Activated naive CD4-positive, alpha-beta T cell treated with anti-CD3 and anti-CD28 coated beads for 36 hours (primary cell): ENCODE measurements around the gene MAT1A. TPM values are rescaled to one million over a fixed set of nuclear protein-coding genes. Genes with fewer than 3 reads are reported as not detected.
"Not testable (repeated sequence)": the region's sequence is repeated elsewhere in the genome, so short reads cannot be mapped to it uniquely, and the experiment has no call there.

Experiments
- CTCF ChIA-PET: fragments of 350-600 bp; sonication (Branson Sonifier 250); formaldehyde crosslinking; loops from one replicate; lab custom pipeline; 2021; ENCODE audit warnings: antibody characterized with exemption; lab: Charles Lee
- DNase-seq: peaks from one replicate; pipeline ENCODE4 v3.0.0-alpha.2; 2020
- H3K27ac Mint-ChIP-seq: one replicate; pipeline ENCODE4 v1.8.0; 2021; ENCODE audit warnings: mild to moderate bottlenecking, mixed read lengths
- H3K27me3 Mint-ChIP-seq: one replicate; pipeline ENCODE4 v1.8.0; 2021; ENCODE audit warnings: low read depth, mixed read lengths
- H3K36me3 Mint-ChIP-seq: one replicate; pipeline ENCODE4 v1.8.0; 2021; ENCODE audit warnings: low read depth, mixed read lengths
- H3K4me1 Mint-ChIP-seq: one replicate; pipeline ENCODE4 v1.8.0; 2021; ENCODE audit warnings: low read depth, mixed read lengths
- H3K4me3 Mint-ChIP-seq: one replicate; pipeline ENCODE4 v1.8.0; 2021; ENCODE audit warnings: mild to moderate bottlenecking, moderate library complexity, mixed read lengths
- H3K9me3 Mint-ChIP-seq: one replicate; pipeline ENCODE4 v1.8.0; 2021; ENCODE audit warnings: mixed read lengths
- intact Hi-C: fragments of 100-400 bp; cut with micrococcal nuclease; formaldehyde crosslinking; loops from one replicate; pipeline ENCODE4 v1.15.1; 2023
- total RNA-seq, 2 experiments: library from RNA; stranded (reverse); gene quantifications; one replicate each; pipeline ENCODE4 v1.2.3, GENCODE V29; 2021

The MAT1A gene
- total RNA-seq, 2 experiments from 2014 or later, result not detected

DNA sequence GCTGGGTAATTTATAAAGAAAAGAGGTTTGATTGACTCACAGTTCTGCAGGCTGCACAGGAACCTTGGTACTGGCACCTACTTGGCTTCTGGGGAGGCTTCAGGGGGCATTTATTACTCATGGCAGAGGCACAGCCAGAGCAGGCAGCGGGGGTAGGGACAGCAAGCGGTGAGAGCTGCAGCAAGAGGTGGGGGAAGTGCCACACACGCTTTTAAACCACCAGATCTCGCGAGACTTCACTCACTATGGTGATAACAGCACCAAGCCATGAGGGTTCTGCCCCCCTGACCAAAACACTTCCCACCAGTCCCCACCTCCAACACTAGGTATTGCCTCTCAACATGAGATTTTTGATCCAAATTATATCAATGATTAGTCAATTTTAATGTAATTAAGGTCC lies 24.1 kb upstream of the MAT1A start:
- Mint-ChIP-seq H3K4me1 (no peaks in the 10 kb centered on the region), H3K9me3 (no peaks in the 10 kb centered on the region), H3K4me3 (no peak overlapping the region), H3K27me3 (no peaks in the 10 kb centered on the region), H3K36me3 (no peaks in the 10 kb centered on the region), H3K27ac (no peak overlapping the region)
- intact Hi-C loops, result no loop called here
- CTCF ChIA-PET, result no interaction called here
- DNase-seq, result no peak

- DNase-seq, H3K36me3 Mint-ChIP-seq, H3K4me3 Mint-ChIP-seq, H3K27ac Mint-ChIP-seq, H3K27me3 Mint-ChIP-seq, H3K4me1 Mint-ChIP-seq, CTCF ChIA-PET, intact Hi-C loops: not testable (repeated sequence)
- peaks cover 17% of the 10 kb centered on the region for H3K9me3 Mint-ChIP-seq
Measured at GRCh38 chr10:80305989-80306388, 16.5 kb upstream of the MAT1A start.

DNA sequence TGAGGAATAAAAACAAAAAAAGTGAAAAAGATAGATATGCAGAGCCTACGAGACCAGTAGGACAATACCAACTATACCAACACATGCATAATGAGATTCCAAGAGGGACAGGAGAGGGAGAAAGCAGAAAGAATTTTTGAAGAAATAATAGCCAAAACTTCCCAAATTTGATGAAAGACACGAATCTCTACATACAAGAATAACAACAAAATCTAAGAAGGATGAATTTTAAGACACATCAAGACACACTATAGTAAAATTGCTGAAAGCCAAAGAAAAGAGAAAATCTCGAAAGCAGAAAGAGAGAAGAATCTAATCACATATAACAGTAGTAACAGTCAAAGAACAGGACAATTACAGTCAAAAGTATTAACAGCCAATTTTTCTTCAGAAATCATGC lies 7.5 kb upstream of the MAT1A start:
- CTCF ChIA-PET, result no interaction called here
- DNase-seq, result no peak
- intact Hi-C loops, result no loop called here
- Mint-ChIP-seq H3K4me3 (no peak overlapping the region), H3K4me1 (no peaks in the 10 kb centered on the region), H3K36me3 (peaks cover 2% of the 10 kb centered on the region), H3K27ac (no peak overlapping the region), H3K9me3 (peaks cover 18% of the 10 kb centered on the region), H3K27me3 (peaks cover 9% of the 10 kb centered on the region)

DNA sequence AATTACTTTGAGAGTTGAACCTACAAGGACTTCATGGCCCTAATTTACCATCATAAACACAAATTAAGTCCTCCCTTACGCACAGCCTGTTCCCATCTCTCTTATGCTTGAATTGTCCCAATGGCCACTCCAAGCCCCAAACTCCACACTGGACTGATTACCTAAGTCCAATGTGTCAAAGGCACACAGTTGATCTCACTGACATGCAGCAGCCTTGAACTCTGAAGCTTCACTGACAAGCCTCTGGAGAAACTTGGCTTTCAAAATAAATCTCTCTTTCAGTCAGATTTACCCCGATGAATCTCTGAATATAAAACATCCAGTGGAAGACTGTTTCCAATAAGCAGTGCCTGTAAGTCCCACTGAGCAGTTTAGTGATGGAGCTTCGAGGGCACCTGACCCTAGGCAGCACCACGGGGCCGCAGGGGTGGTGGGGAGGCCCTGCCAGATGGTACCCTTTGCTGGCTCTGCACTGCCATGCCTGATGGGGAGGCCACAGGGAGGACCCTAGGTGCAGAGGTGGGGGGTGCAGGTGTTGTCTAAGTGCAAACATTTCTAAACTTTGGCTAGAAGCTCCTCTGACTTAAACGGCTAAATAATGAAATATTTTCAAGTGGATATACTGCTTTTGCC lies 3.3 kb upstream of the MAT1A start:
- no peak overlapping the region for H3K27ac Mint-ChIP-seq
- intact Hi-C loops, result no loop called here
- CTCF ChIA-PET, result no interaction called here
- no peak overlapping the region for H3K4me3 Mint-ChIP-seq
- no peaks in the 10 kb centered on the region for H3K4me1 Mint-ChIP-seq
- H3K27me3 Mint-ChIP-seq, result peaks cover 15% of the 10 kb centered on the region
- peaks cover 6% of the 10 kb centered on the region for H3K9me3 Mint-ChIP-seq
- no peak for DNase-seq
- H3K36me3 Mint-ChIP-seq, result peaks cover 2% of the 10 kb centered on the region

- CTCF ChIA-PET, result no interaction called here
- Mint-ChIP-seq H3K27me3 (peaks cover 21% of the 10 kb centered on the region), H3K4me1 (no peaks in the 10 kb centered on the region), H3K27ac (no peak overlapping the region), H3K9me3 (no peaks in the 10 kb centered on the region), H3K4me3 (no peak overlapping the region), H3K36me3 (no peaks in the 10 kb centered on the region)
- no peak for DNase-seq
- intact Hi-C loops, result no loop called here
Measured at GRCh38 chr10:80290474-80291220, 1.2 kb upstream of the MAT1A start.

DNA sequence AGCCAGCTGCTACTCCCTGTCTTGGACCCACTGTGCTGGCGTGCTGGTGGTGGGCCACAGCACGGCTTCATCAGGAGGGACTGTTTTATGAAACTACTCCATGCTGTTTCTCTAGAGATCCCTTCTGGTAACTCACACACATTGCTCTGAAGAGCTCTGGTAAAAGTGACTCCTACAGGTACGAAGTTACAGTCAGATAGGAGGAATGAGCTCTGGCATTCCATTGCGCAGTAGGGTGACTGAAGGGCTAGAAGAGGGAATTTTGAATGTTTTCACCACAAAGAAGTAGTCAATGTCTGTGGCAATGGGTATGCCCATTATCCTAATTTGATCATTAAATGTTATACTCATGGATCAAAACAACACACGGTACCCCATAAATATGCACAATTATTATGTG lies 609 bp downstream of the MAT1A start:
- intact Hi-C loops, result no loop called here
- CTCF ChIA-PET, result no interaction called here
- no peak for DNase-seq
- H3K36me3 Mint-ChIP-seq, result no peaks in the 10 kb centered on the region
- H3K4me3 Mint-ChIP-seq, result no peak overlapping the region
- no peak overlapping the region for H3K27ac Mint-ChIP-seq
- peaks cover 21% of the 10 kb centered on the region for H3K27me3 Mint-ChIP-seq
- H3K9me3 Mint-ChIP-seq, result no peaks in the 10 kb centered on the region
- H3K4me1 Mint-ChIP-seq, result no peaks in the 10 kb centered on the region

DNA sequence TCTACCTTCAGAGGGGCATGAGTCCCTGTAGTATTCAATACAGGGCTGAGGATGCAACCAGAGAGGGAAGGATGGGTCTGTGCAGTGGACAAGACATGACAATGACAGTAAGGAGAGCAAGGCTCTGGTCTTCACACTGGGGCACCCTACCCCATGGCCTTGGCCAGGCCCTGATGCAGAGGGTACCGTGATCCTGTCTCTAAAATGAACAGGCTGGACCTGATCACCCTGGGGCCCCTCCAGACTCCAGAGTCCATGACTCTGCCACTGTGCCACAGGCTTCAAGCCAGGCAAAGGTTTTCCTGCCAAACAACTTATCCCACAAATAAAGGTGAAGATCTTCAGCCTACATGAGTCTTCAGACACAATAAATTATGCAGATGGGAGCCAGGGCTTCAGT lies 4.9 kb downstream of the MAT1A start:
- Mint-ChIP-seq H3K27me3 (peaks cover 11% of the 10 kb centered on the region), H3K4me1 (no peaks in the 10 kb centered on the region), H3K36me3 (no peaks in the 10 kb centered on the region), H3K27ac (no peak overlapping the region), H3K9me3 (no peaks in the 10 kb centered on the region), H3K4me3 (no peak overlapping the region)
- no peak for DNase-seq
- CTCF ChIA-PET, result no interaction called here
- intact Hi-C loops, result no loop called here

- H3K4me1 Mint-ChIP-seq, result no peaks in the 10 kb centered on the region
- intact Hi-C loops, result no loop called here
- CTCF ChIA-PET, result no interaction called here
Measured at GRCh38 chr10:80283536-80284199, 5.8 kb downstream of the MAT1A start.

DNA sequence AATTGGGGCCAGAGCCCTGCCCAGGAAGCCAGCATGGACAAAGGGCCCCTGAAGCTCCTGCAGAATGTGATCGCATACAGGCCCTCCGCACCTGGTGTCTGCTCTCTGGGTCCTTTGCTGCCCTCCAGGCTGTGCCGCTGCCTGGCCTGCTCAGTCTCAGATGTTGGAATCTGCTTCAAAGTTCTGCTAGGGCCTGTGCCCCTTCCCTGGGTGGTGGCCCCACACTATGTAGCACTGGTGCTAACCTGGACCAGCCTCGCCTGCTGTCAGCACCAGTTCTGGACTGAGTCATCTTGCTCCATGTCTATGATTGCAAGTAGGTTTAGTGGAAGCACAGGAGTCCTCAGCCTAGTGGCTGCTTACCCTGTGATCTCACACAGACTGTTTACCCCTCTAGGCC lies 6.3 kb downstream of the MAT1A start:
- H3K9me3 Mint-ChIP-seq, result no peaks in the 10 kb centered on the region
- intact Hi-C loops, result no loop called here
- no peaks in the 10 kb centered on the region for H3K4me1 Mint-ChIP-seq
- DNase-seq, result no peak
- H3K36me3 Mint-ChIP-seq, result no peaks in the 10 kb centered on the region
- CTCF ChIA-PET, result interaction anchor here (1.1 kb wide), 1 partner anchor 139 kb away, joined by 3 read pairs; no protein-coding TSS in a partner anchor
- H3K27me3 Mint-ChIP-seq, result peaks cover 9% of the 10 kb centered on the region
- no peak overlapping the region for H3K27ac Mint-ChIP-seq
- no peak overlapping the region for H3K4me3 Mint-ChIP-seq

More at GRCh38 chr10:80283536-80284199, 5.8 kb downstream of the MAT1A start:
- Mint-ChIP-seq H3K9me3 (no peaks in the 10 kb centered on the region), H3K36me3 (no peaks in the 10 kb centered on the region), H3K27ac (no peak overlapping the region), H3K4me3 (no peak overlapping the region), H3K27me3 (peaks cover 9% of the 10 kb centered on the region)
- no peak for DNase-seq

GRCh38 chr10:80281784-80282765 lies 7.4 kb downstream of the MAT1A start:
- Mint-ChIP-seq H3K27me3 (peaks cover 9% of the 10 kb centered on the region), H3K27ac (no peak overlapping the region), H3K36me3 (no peaks in the 10 kb centered on the region), H3K4me1 (no peaks in the 10 kb centered on the region), H3K4me3 (no peak overlapping the region), H3K9me3 (no peaks in the 10 kb centered on the region)
- no peak for DNase-seq
- intact Hi-C loops, result no loop called here
- CTCF ChIA-PET, result interaction anchor here (1.1 kb wide), 1 partner anchor 138 kb away, joined by 3 read pairs; no protein-coding TSS in a partner anchor

DNA sequence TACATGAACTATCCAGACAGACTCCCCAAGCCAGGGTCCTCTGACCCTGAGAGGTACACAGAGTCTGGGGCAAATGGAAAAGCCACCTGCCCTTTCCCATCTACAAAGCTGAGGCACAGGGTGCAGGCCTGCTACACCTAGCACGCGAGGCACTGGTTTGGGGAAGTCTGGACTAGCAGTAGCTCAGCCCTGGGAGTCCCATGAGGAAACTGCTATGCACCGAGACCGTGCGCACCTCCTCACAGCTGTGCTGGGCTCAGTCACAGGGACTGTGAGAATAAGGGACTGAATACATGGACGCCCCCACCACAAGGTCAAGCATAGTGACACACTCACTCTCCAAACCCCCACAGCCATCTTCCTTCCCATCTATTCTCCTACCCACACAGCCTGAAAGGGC lies 8.2 kb downstream of the MAT1A start:
- H3K36me3 Mint-ChIP-seq, result no peaks in the 10 kb centered on the region
- H3K27ac Mint-ChIP-seq, result no peak overlapping the region
- peaks cover 4% of the 10 kb centered on the region for H3K27me3 Mint-ChIP-seq
- CTCF ChIA-PET, result no interaction called here
- H3K4me1 Mint-ChIP-seq, result no peaks in the 10 kb centered on the region
- intact Hi-C loops, result no loop called here
- no peaks in the 10 kb centered on the region for H3K9me3 Mint-ChIP-seq
- no peak overlapping the region for H3K4me3 Mint-ChIP-seq
- no peak for DNase-seq
